Right cardiac atrium (tissue), 5 donors: ENCODE results near the gene YBX1. TPM values are rescaled to one million over a fixed set of nuclear protein-coding genes. Genes with fewer than 3 reads are reported as not detected.
"Not testable (repeated sequence)": the region's sequence is repeated elsewhere in the genome, so short reads cannot be mapped to it uniquely, and the experiment has no call there.

Source experiments
- ATAC-seq, 2 donors: fragments of 200-7000 bp; cut with Tn5 transposase; one replicate each; pipeline versions ENCODE4 v1.8.0 to v1.9.1; 2020; ENCODE audit warnings: moderate library complexity in 2 of 2, mild to moderate bottlenecking in 1 of 2
- DNase-seq, 3 donors: peaks; one replicate each; pipeline ENCODE4 v3.0.0-alpha.2; 2020
- H3K27ac ChIP-seq: one replicate; pipeline ENCODE4 v1.5.1; 2013; ENCODE audit warnings: mild to moderate bottlenecking, low read length, control low read depth, moderate library complexity
- H3K27me3 ChIP-seq: one replicate; pipeline ENCODE4 v1.6.1; 2013; ENCODE audit not compliant: control insufficient read depth, insufficient read depth
- H3K4me1 ChIP-seq: one replicate; pipeline ENCODE4 v1.6.1; 2013; ENCODE audit warnings: low read length; ENCODE audit not compliant: control insufficient read depth, insufficient read depth
- H3K4me3 ChIP-seq: one replicate; pipeline ENCODE4 v1.5.1; 2013; ENCODE audit warnings: low read length, control low read depth
- H3K9me3 ChIP-seq: one replicate; pipeline ENCODE4 v1.6.1; 2013; ENCODE audit warnings: low read length; ENCODE audit not compliant: control insufficient read depth
- WGBS: extraction: QIAGEN DNeasy Blood & Tissue Kit; methylation state at CpG from one replicate; pipeline ENCODE4 v1.1.7; 2013; 5-methylcytosine and 5-hydroxymethylcytosine counted together
- intact Hi-C, 4 donors: fragments of 100-400 bp; cut with DNase I; formaldehyde crosslinking; loops; one replicate each; pipeline versions ENCODE4 v1.11.0 to v1.14.0; 2022 to 2023
- polyA plus RNA-seq: library from polyadenylated mRNA; stranded (reverse); fragments of 200-250 nt; gene quantifications from one replicate; pipeline ENCODE4 v1.2.3, GENCODE V29; 2013
- total RNA-seq, 4 donors: library from RNA; stranded (reverse); fragmentation: NEBNext Ultra II Directional; extraction: Animal tissue kit (Norgen Biotek cat#: 25700); gene quantifications; one replicate each; pipeline ENCODE4 v1.2.1, GENCODE V29; 2021
- donor health status: healthy with polysubstance abuse.
- donor health status: DM: no; HTN: yes; CAD: no.
- donor health status: DM: no; HTN: no; CAD: no.
- donor health status: DM: no; HTN: yes; CAD: no; lungs with severe emphysema.
- donor health status: DM: yes; HTN: yes; CAD: no.

YBX1 gene
- total and polyA plus RNA-seq, 5 donors: 816 to 993 (median 839) TPM

- no peaks in the 10 kb centered on the region for H3K27me3 ChIP-seq
- H3K4me3 ChIP-seq: no peak overlapping the region
- intact Hi-C loops: no loop called here
- H3K9me3 ChIP-seq: no peaks in the 10 kb centered on the region
- H3K4me1 ChIP-seq: no peaks in the 10 kb centered on the region
- WGBS: 17% methylated on average over 1 of the region's 1 CpG
- peak; percentile 74 to 84 for ATAC-seq
- peak overlapping the region; percentile 91 for H3K27ac ChIP-seq
- DNase-seq: no peak
Observed at GRCh38 chr1:42674682-42675081, 7.5 kb upstream of the YBX1 start.

DNA sequence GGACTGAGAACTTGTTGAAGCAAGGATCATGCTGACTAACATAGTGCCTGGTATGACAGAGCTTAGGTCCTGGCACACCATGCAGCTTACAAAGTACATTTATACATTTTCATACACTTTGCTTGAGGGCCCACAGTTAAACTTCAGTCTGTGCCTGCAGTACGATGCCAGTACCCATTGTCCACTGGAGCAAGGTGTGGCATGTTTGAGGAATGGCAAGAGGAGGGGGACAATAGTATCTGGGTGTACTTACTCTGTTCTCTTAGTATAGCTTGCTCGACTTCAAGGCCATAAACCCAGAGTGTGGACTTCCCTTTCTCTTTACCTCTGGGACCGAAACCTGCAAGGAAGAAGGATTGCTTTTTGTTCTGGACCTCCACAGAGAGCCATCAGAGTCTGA, 6.8 kb upstream of the YBX1 start:
- H3K27ac ChIP-seq: no peak overlapping the region
- ATAC-seq: no peak
- H3K27me3 ChIP-seq: no peaks in the 10 kb centered on the region
- WGBS: 90% methylated on average over 3 of the region's 3 CpGs
- no peaks in the 10 kb centered on the region for H3K4me1 ChIP-seq
- no peak for DNase-seq
- no peaks in the 10 kb centered on the region for H3K9me3 ChIP-seq
- intact Hi-C loops: no loop called here
- H3K4me3 ChIP-seq: no peak overlapping the region

DNA sequence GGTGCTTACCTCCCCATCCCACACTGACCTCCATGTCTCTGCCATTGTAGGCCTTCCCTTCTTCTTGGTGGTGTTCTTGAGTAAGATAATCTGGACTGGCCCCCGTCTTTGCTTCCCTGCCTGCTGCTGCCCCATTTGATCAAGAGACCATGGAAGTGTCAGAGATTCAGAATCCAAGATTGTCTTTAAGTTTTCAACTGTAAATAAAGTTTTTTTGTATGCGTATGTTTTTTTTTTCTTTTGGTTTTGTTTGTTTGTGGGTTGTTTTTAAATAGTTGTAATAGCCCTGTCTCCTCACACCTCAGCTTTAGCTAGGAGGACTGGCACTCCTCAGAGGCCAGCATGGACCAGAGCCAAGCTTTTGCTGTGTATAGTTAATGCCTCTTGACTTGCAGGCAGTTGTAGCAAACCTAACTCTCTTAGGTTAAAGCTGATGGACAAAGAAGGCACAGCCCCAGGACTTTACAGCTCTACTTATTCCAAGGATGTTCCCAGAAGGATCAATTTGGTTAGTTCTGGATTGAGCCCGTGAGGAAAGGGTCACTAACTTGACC, 5.6 kb upstream of the YBX1 start:
- intact Hi-C loops: no loop called here
- Histone ChIP-seq H3K27me3 (no peaks in the 10 kb centered on the region), H3K4me1 (no peaks in the 10 kb centered on the region), H3K9me3 (no peaks in the 10 kb centered on the region), H3K27ac (peak overlapping the region; percentile 52), H3K4me3 (no peak overlapping the region)
- ATAC-seq (peak in 1 of 2 donors; percentile 28), DNase-seq (peak in 2 of 3 donors; percentile 56 to 67)
- WGBS: 71% methylated on average over 3 of the region's 3 CpGs

DNA sequence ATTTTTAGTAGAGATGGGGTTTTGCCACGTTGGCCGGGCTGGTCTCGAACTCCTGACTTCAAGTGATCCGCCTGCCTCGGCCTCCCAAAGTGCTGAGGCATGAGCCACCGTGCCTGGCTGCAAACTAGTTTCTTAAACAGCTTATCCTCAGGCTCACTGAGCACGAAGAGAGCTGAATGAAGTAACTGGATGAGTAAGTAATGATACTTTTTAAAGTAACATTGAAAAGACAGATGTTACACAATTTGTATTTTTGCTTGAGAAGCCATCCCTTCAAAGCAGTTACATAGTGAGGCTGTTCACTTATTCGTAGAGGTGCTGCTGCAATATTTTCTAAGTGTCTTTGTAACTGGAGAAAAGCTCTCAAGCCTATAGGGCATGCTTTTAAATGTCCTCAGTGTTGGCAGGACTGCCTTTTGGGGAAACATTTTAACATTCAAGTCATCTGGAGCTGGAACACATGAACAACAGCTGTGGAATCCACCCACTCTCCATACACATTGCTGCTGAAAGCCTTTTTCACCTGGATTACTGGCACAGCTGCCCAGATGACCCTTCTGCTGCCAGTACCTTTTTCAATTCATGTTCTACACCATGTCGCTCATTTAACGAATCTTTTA, 2.7 kb upstream of the YBX1 start:
- Histone ChIP-seq H3K4me3 (no peak overlapping the region), H3K4me1 (peaks cover 3% of the 10 kb centered on the region), H3K9me3 (no peaks in the 10 kb centered on the region), H3K27ac (no peak overlapping the region), H3K27me3 (no peaks in the 10 kb centered on the region)
- intact Hi-C loops: no loop called here
- DNase-seq (no peak), ATAC-seq (no peak)
- WGBS: 82% methylated on average over 10 of the region's 10 CpGs

DNA sequence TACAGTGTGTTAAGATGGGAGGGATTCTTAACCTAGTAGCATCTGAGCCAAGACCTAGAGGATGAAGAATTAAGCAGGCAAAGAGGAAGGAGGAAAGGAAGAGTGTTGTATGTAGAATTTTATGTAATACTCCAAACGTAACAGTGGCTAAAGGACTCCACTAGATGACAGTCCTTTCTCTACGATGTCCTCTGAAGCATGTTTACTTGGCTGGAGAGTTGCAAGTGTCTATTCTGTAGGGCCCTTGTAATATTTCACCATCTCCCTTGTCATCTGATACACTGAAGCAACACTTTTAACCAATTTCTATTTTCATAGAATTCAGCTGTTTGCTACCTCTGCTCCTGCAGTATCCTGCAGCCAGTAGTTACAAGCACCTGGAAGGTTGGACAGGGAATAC, 2.2 kb upstream of the YBX1 start:
- intact Hi-C loops: no loop called here
- Histone ChIP-seq H3K9me3 (no peaks in the 10 kb centered on the region), H3K27me3 (no peaks in the 10 kb centered on the region), H3K27ac (no peak overlapping the region), H3K4me1 (peaks cover 5% of the 10 kb centered on the region), H3K4me3 (no peak overlapping the region)
- DNase-seq (no peak), ATAC-seq (no peak)
- WGBS: 62% methylated on average over 2 of the region's 2 CpGs

- Histone ChIP-seq H3K9me3 (no peaks in the 10 kb centered on the region), H3K4me3 (peak overlapping the region; percentile 56), H3K4me1 (peaks cover 5% of the 10 kb centered on the region), H3K27ac (peak overlapping the region; percentile 50), H3K27me3 (no peaks in the 10 kb centered on the region)
- WGBS: 6% methylated on average over 18 of the region's 18 CpGs
- DNase-seq: no peak
- ATAC-seq: no peak
- intact Hi-C loops: no loop called here
Observed at GRCh38 chr1:42680921-42681683, 1.1 kb upstream of the YBX1 start.

GRCh38 chr1:42682484-42682738, 193 bp downstream of the YBX1 start:
- under 1% methylated on average over 33 of the region's 33 CpGs for WGBS
- H3K4me3 ChIP-seq: peak overlapping the region; percentile 98
- peak; percentile 7 to 28 for ATAC-seq
- H3K9me3 ChIP-seq, H3K4me1 ChIP-seq, H3K27me3 ChIP-seq, intact Hi-C loops, DNase-seq: not testable (repeated sequence)
- H3K27ac ChIP-seq: peak overlapping the region; percentile 90

GRCh38 chr1:42682739-42683531, 717 bp downstream of the YBX1 start:
- ATAC-seq (peak; percentile 78 to 84), DNase-seq (peak; percentile 82 to 91 (median 91))
- under 1% methylated on average over 103 of the region's 103 CpGs for WGBS
- no peaks in the 10 kb centered on the region for H3K27me3 ChIP-seq
- no peaks in the 10 kb centered on the region for H3K9me3 ChIP-seq
- peak overlapping the region; percentile 98 for H3K4me3 ChIP-seq
- peak overlapping the region; percentile 90 for H3K27ac ChIP-seq
- intact Hi-C loops: no loop called here
- H3K4me1 ChIP-seq: peaks cover 9% of the 10 kb centered on the region

GRCh38 chr1:42684139-42684538, 1.9 kb downstream of the YBX1 start:
- DNase-seq: no peak
- peaks cover 12% of the 10 kb centered on the region for H3K4me1 ChIP-seq
- WGBS: 37% methylated on average over 5 of the region's 5 CpGs
- ATAC-seq: no peak
- peak overlapping the region; percentile 98 for H3K4me3 ChIP-seq
- intact Hi-C loops: no loop called here
- H3K27me3 ChIP-seq: no peaks in the 10 kb centered on the region
- H3K9me3 ChIP-seq: no peaks in the 10 kb centered on the region
- no peak overlapping the region for H3K27ac ChIP-seq

GRCh38 chr1:42686418-42686817, 4.2 kb downstream of the YBX1 start:
- H3K27me3 ChIP-seq: no peaks in the 10 kb centered on the region
- intact Hi-C loops: no loop called here
- no peaks in the 10 kb centered on the region for H3K9me3 ChIP-seq
- ATAC-seq (no peak), DNase-seq (no peak)
- WGBS: 69% methylated on average over 4 of the region's 4 CpGs
- H3K4me3 ChIP-seq: no peak overlapping the region
- no peak overlapping the region for H3K27ac ChIP-seq
- H3K4me1 ChIP-seq: peaks cover 13% of the 10 kb centered on the region

GRCh38 chr1:42689912-42690311, 7.7 kb downstream of the YBX1 start:
- H3K9me3 ChIP-seq: no peaks in the 10 kb centered on the region
- H3K27me3 ChIP-seq: no peaks in the 10 kb centered on the region
- intact Hi-C loops: no loop called here
- no peak for ATAC-seq
- DNase-seq: no peak
- no peak overlapping the region for H3K27ac ChIP-seq
- 90% methylated on average over 3 of the region's 3 CpGs for WGBS
- peaks cover 8% of the 10 kb centered on the region for H3K4me1 ChIP-seq
- H3K4me3 ChIP-seq: no peak overlapping the region
